BE2C (cell line): Measurements from ENCODE around the gene UGGT2.
"Not testable (repeated sequence)": the region's sequence is repeated elsewhere in the genome, so short reads cannot be mapped to it uniquely, and the experiment has no call there.

Source experiments
- DNase-seq: peaks from one replicate; pipeline ENCODE4 v3.0.0-alpha.2; 2020
- H3K27me3 ChIP-seq: fragments of 250-450 bp; sonication (Bioruptor Pico); 2 replicates; pipeline ENCODE4 v1.5.1; 2020; ENCODE audit warnings: mild to moderate bottlenecking
- H3K36me3 ChIP-seq: fragments of 250-450 bp; sonication (Bioruptor Pico); 2 replicates; pipeline ENCODE4 v1.5.1; 2020; ENCODE audit warnings: mild to moderate bottlenecking
- H3K4me1 ChIP-seq: fragments of 250-450 bp; sonication (Bioruptor Pico); 2 replicates; pipeline ENCODE4 v1.5.1; 2020
- H3K4me3 ChIP-seq: 2 replicates; pipeline ENCODE4 v1.5.1; 2011; ENCODE audit warnings: low read depth, low read length
- H3K9me3 ChIP-seq: fragments of 250-450 bp; sonication (Bioruptor Pico); 2 replicates; pipeline ENCODE4 v1.5.1; 2020
- CTCF ChIP-seq: IDR thresholded peaks from 2 replicates; pipeline ENCODE4 v1.5.1; 2012; ENCODE audit warnings: mild to moderate bottlenecking, low read depth, low read length

UGGT2 gene

GRCh38 chr13:95791084-95791722, 262.0 kb downstream of the UGGT2 start:
- Histone ChIP-seq H3K27me3 (no peaks in the 10 kb centered on the region), H3K4me1 (no peaks in the 10 kb centered on the region), H3K36me3 (peaks cover 14% of the 10 kb centered on the region), H3K9me3 (no peaks in the 10 kb centered on the region), H3K4me3 (no peak overlapping the region)
- no peak for TF ChIP-seq CTCF
- DNase-seq = no peak

- not testable (repeated sequence) for H3K27me3 ChIP-seq, H3K4me3 ChIP-seq, H3K4me1 ChIP-seq, DNase-seq, H3K9me3 ChIP-seq
- H3K36me3 ChIP-seq = peaks cover 14% of the 10 kb centered on the region
Measured at GRCh38 chr13:95789315-95789714, 263.9 kb downstream of the UGGT2 start.

GRCh38 chr13:95788100-95788463, 265.1 kb downstream of the UGGT2 start:
- Histone ChIP-seq H3K4me1 (no peaks in the 10 kb centered on the region), H3K4me3 (no peak overlapping the region), H3K9me3 (no peaks in the 10 kb centered on the region), H3K36me3 (peaks cover 17% of the 10 kb centered on the region), H3K27me3 (no peaks in the 10 kb centered on the region)
- no peak for TF ChIP-seq CTCF
- DNase-seq = no peak

- no peak overlapping the region for H3K4me3 ChIP-seq
- H3K4me1 ChIP-seq = no peaks in the 10 kb centered on the region
- peaks cover 17% of the 10 kb centered on the region for H3K36me3 ChIP-seq
- H3K27me3 ChIP-seq = no peaks in the 10 kb centered on the region
- no peak for DNase-seq
- no peaks in the 10 kb centered on the region for H3K9me3 ChIP-seq
- TF ChIP-seq CTCF = no peak
Measured at GRCh38 chr13:95787356-95788099, 265.7 kb downstream of the UGGT2 start.

GRCh38 chr13:95784900-95785290, 268.3 kb downstream of the UGGT2 start:
- DNase-seq = no peak
- H3K4me3 ChIP-seq = no peak overlapping the region
- peaks cover 7% of the 10 kb centered on the region for H3K36me3 ChIP-seq
- no peak for TF ChIP-seq CTCF
- peaks cover 7% of the 10 kb centered on the region for H3K4me1 ChIP-seq
- no peaks in the 10 kb centered on the region for H3K27me3 ChIP-seq
- no peaks in the 10 kb centered on the region for H3K9me3 ChIP-seq

GRCh38 chr13:95784161-95784899, 268.9 kb downstream of the UGGT2 start:
- Histone ChIP-seq H3K4me1 (peaks cover 8% of the 10 kb centered on the region), H3K36me3 (peaks cover 4% of the 10 kb centered on the region), H3K4me3 (no peak overlapping the region), H3K9me3 (no peaks in the 10 kb centered on the region), H3K27me3 (no peaks in the 10 kb centered on the region)
- DNase-seq = no peak
- no peak for TF ChIP-seq CTCF
